GM19467 (cell line): ENCODE data around the gene TSNAXIP1.

Experiments
- ATAC-seq: cut with Tn5 transposase; IDR thresholded peaks from one replicate; pipeline ENCODE4 v1.9.1; 2021; ENCODE audit warnings: mild to moderate bottlenecking, moderate library complexity; ENCODE audit not compliant: unreplicated experiment

Gene TSNAXIP1

DNA sequence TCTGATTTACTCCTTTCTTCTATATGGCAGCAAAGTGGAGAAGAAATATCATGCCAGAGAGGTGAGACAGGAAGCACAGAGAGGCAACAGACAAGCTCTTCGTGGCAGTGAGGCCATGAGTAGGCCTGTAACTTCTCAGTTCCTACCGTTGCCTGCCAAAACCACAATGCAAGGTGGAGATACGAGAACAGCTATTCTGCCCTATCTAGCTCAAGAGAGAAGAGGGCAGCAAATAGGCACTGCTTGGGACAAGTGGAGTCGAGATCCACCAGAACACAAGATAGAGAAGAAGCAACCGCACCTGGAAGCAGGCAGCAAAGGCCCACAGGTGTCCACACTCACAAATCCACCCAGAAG lies 25.1 kb upstream of the TSNAXIP1 start:
- no peak for ATAC-seq

DNA sequence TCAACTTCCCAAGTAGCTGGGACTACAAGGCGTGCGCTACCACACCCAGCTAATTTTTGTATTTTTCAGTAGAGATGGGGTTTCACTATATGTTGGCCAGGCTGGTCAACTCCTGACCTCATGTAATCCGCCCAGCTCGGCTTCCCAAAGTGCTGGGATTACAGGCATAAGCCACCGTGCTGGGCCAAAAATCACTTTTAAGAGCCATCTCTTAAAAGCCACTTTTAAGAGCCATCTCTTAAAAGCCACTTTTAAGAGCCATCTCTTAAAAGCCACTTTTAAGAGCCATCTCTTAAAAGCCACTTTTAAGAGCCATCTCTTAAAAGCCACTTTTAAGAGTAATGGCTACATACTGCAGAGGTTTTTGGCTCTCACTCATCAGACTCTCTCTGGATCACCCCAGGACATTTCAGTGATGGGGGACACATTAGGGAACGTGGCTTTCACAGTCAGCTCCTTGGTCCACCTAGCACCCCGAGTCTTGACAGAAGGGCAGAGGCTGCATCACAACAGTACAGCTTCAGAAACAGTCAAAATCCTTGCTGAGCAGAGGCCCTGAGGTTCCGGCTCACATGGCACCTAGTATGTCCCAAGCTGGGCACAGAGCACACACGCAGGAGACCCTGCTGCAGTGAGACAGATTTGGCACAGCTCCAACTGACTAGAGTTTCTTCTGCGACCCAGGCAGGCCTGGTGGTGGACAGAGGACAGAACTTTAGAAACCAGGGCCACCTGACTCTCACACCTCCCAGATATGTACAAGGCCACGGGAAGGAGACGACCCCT lies 23.9 kb upstream of the TSNAXIP1 start:
- ATAC-seq: no peak

- ATAC-seq: no peak
Observed at GRCh38 chr16:67783353-67783725, 23.4 kb upstream of the TSNAXIP1 start.

DNA sequence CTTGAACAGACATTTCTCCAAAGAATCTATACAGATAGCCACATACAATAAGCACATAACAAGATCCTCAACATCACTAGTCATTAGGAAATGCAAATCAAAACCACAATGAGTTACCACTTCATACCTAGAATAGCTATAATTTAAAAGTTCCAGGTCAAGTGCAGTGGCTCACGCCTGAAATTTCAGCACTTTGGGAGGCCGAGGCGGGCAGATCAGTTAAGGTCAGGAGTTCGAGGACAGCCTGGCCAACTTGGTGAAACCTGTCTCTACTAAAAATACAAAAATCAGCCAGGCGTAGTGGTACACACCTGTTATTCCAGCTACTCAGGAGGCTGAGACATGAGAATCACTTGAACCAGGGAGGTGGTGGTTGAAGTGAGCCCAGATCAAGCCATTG lies 20.2 kb upstream of the TSNAXIP1 start:
- ATAC-seq: no peak

DNA sequence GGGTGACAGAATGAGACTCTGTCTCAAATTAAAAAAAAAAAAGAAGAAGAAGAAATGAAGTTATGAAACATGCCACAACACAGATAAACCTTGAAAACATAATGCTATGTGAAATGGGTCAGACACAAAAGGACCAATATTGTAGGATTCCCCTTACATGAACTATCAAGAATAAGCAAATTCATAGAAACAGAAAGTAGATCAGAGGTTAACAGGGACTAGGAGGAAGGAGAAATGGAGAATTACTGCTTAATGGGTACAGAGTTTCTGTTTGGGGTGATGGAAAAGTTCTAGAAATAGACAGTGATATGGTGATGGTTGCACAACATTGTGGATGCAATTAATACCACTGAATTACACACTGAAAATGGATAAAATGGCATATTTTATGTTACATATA lies 16.6 kb upstream of the TSNAXIP1 start:
- ATAC-seq: no peak

GRCh38 chr16:67796099-67796718 lies 10.5 kb upstream of the TSNAXIP1 start:
- no peak for ATAC-seq

DNA sequence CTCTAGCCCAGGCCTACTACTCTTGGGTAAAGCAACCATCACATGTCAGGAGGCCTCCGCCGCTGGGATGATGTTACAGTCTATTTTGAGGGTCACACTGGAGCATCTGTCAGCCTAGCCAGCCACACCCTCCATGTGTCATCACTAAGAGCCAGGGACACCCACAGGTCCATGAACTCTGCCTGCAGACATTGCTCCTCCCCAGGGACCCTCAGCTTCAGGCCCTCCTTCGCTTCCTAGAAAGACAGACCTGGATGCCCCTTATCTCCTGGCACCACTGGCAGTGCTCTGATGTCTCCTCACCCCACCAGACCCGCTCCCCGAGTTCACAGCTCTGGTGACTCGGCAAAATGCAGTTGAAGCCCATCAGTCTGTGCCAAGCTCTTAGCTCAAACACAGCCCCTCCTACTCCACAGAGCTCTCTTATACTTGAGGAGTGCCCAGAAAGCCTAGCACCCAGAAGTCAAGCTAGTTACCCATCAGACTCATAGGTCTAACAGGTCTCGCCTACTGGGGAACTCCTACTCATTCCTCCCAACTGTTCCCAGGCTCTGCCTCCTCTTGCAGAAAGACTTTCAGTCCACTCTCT lies 6.3 kb upstream of the TSNAXIP1 start:
- no peak for ATAC-seq

DNA sequence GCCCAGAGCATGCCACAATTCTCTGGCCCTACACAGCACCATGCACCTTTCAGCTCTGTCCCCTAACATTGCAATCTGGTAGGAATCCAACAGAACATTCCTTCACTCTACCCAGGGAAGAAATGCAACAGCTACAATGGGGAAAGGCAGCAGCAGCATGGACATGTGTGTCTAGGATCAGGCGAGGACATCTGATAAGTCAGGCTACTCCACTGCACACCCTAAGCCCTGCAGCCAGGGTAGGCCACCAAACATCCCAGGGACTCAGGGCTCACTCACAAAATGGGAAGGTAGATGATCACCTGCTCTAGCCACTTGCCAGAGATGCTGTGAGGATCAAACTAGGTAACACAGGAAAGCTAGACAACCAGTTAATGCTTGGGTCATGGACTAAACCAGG lies 5.4 kb upstream of the TSNAXIP1 start:
- no peak for ATAC-seq

DNA sequence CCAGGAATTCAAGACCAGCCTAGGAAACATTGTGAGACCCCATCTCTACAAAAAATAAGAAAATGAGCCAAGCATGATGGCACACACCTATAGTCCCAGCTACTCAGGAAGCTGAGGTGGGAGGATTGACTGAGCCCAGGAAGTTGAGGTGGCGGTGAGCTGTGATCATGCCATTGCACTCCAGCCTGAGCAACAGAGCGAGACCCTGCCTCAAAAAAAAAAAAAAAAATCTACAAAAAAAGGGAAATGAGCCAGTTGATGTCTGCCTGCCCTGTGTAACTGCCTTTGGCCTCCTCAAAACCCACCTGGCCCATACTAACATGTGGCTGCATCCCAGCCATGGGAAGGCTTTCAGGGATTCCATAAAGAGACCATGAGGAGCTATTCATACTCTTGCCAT lies 4.8 kb upstream of the TSNAXIP1 start:
- no peak for ATAC-seq

DNA sequence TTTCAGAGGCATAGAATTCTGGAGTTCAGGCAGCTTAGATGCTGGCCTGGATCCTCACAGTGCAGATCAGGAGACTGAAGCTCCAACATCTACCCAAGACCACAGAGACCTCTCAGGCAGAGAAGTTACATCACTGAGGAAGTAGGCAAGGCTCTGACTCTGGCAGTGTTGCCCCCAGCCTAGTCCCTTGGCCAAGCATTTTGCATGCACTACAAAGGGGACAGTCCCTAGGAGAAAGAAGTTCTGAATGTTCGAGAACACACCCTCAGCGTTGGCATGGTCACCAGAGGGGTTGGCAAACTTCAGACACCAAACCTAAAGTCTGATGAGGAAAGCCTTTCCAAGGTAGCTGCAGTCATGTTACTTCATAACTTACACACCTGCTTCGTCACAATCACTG lies 2.8 kb upstream of the TSNAXIP1 start:
- no peak for ATAC-seq

DNA sequence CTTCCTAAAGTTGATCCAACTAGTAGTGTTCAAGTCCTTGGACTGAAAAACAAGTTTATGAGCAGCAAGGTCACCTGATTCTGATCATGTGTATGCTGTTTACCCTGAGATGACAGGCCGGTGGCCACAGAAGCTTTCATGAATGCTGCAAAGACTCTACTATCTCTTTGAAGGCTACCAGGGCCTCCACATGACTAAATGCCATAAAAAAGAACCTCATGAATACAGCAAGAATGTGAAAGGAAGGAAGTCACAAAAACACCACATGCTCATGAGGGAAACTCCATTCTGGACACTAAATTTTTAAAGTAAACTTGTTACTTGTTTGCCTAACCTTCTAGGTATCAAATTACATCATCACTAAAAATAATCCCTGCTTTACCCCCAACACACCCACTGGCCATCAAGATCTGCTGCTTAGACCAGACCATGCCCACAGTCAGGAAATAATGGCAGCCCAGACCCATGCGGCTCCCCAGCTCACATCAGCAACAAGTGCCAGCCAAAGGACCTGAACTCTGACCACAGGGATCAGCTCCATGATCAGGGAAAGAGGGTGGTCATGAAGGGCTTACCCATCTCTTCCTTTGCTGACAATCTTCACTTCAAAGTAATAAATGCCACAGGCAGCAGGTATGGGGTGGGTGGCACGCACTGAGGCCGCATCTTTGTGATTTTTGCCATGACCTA lies 1.7 kb upstream of the TSNAXIP1 start:
- ATAC-seq: no peak

DNA sequence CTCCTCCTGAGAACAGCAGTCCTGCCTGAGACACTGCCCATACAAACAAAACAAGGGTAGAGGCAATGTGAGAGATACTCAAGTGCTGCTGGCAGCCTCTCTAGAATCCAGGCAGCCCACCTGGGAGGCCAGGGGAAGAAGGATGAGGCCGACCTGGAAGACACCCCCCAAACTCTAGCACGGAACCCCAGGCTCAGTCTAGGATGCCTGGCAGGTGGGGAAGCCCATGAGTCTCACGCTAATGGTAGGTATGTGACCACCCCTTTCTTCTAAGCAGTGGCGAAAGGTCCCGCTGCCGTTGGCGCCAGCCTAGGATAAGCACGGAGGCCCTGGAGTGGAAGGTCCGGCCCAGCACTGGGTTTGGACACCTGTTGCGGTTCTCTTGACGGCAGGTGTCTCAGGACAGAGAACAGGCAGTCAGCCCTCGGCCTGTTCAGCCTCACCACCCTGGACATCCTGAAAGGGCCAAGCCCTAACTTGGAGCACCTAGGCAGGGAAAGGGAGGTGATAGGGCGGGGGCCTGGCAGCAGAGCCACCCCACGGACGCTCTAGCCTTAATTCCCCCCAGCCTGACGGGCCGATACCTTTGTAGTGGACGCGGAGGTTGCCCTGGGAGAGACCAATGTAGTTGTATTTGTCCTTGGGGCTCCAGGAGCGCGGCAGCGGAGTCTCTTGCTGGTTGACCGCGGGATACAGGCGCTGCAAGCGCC lies 816 bp upstream of the TSNAXIP1 start:
- peak; percentile 2 for ATAC-seq

DNA sequence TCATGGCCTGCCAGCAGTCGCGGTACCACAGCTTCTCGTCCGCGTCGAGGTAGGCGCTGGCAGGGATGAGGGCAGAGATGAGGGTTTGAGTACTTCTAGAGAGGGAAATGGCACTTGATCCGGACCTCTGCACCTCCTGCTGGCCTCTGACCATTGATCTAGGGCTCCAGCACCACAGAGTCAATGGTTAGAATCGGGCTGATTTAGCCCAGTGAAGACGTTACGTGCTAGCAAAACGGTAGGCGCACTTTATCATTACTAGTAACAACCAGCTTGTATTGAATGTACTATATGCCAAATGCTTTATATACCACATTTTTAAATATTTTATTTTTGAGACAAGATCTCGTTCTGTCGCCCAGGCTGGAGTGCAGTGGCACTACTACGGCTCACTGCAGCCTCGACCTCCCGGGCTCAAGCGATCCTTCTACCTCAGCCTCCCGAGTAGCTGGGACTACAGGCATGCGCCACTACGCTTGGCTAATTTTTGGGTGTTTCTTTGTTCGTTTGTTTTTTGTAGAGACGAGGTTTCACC lies 526 bp downstream of the TSNAXIP1 start:
- ATAC-seq: no peak

DNA sequence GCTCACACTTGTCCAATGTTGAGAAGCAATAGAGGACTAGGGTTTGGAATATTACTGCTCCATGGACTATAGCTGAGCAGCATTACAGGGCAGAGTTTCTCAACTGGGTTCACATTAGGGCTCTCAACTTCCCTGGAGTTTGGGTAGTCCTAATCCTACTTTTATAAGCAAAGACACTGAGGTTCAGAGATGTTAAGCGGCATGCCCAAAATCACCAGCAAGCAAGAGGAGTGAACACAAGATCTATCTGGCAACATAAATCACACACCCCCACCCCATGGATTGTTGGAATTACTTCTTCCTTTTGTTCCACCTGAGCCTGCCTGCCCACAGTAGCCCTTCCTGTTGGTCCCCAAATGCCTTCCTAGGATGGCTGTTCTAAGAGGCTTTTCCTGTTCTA lies 5.2 kb downstream of the TSNAXIP1 start:
- no peak for ATAC-seq

DNA sequence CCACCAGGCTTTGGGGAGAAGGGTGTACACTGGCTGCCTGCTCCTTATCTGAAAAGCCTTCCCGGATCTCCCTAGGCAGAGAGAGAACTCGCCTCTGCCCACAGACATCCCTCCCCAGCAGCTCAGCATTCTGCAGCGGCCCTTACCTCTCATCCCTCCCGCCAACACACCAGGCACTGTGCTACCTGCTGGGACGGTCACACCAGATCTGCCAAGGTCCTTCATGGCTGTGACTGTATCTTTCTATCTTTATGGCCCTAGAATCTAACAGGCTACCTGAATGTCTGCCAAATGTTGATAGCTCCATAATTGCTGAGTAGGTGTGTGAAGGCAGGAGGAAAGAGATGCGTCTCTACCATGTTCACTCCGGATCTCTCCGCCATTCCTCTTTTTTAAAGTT lies 7.9 kb downstream of the TSNAXIP1 start:
- no peak for ATAC-seq

DNA sequence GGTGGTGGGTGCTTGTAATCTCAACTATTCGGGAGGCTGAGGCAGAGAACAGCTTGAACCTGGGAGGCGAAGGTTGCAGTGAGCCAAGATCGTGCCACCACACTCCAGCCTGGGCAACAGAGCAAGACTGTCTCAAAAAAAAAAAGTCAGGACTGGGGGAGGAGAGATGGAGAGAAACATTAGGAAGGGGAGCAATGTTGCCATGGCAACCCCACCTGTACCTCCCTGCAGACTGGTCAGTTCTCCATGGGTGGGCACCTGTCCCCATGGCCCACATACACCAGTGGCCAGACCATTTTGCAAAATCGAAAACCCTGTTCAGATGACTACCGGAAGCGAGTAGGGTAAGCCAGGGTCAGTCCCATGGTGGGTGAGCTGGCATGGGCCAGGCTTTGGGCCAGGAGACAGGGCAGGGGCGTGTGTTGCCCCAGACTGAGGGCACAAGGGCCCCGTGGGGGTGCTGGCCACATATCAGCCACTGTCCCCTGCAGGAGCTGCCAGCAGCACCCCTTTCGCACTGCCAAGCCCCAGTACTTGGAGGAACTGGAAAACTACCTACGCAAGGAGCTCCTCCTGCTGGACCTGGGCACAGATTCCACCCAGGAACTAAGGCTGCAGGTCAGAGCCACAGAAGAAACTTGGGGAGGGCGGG lies 14.0 kb downstream of the TSNAXIP1 start:
- no peak for ATAC-seq

GRCh38 chr16:67822511-67822910 lies 15.8 kb downstream of the TSNAXIP1 start:
- no peak for ATAC-seq

DNA sequence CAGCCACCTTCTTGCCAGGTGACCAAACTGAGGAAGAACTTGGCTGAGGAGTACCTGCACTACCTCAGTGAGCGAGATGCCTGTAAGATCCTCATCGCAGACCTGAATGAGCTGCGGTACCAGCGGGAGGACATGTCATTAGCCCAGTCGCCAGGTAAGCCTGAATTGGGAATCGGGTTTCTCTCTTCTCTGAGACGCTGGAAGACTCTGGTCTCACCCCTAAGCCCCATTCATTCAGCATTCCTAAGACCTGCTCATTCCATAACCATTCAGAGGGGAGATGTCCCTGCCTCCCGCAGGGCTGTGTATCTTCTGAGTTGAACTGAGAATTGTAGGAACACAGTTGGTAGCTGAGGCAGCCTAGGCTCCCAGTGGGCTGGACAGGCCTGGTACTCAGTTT lies 18.4 kb downstream of the TSNAXIP1 start:
- no peak for ATAC-seq

DNA sequence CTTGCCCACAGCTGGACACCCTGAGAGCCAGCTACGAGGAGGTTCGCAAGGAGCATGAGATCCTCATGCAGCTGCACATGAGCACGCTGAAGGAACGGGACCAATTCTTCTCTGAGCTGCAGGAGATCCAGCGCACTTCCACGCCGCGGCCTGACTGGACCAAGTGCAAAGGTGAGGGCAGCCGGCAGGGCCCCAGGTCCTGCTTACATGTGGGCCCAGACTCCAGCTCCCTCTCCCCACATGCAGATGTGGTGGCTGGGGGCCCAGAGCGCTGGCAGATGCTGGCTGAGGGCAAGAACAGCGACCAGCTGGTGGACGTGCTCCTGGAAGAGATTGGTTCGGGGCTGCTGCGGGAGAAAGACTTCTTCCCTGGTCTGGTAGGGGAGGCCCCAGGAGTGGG lies 19.2 kb downstream of the TSNAXIP1 start:
- no peak for ATAC-seq

DNA sequence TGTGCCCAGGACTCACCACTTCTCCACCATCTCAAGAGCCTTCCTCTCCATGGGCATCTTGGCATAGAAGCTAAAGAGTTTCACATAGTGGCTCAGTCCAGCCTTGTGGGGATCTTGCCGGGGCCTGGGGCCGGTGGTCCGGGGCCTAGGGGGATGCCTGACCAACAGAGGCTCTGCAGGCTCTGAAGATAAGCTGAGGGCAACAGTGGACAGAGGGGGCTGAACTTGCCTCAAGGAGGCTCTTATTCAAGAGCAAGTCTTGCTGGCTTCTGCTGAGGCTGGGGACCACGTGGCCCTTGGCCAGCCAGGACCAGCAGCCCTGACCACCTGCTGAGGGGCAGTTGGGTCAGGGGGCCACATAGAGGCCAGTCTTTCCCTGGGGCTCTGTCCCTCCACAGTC lies 22.0 kb downstream of the TSNAXIP1 start:
- ATAC-seq: no peak

DNA sequence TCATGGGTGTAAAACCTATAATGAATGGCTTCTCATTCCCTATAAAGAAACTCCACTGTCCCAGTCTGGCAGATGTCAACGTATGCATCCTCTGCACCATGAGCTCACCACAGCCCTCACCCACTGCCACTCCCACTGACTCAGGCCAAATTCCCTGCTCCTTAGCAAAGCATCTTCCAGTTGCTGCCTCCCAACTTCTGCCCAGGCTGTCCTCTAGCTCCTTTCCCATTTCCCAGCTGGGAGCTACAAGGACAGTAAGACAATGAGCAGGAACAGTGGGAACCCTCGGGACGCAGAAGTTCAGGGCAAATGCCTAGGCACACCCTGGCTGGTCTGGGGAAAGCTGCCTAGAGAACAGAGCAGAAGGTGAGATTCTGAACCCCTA lies 26.3 kb downstream of the TSNAXIP1 start:
- ATAC-seq: no peak
